GM18858 (cell line): ENCODE measurements around the gene TBC1D19.
A peak's percentile ranks its signal among the peaks of the same experiment; 100 is the strongest.
"Not testable (repeated sequence)": the region's sequence is repeated elsewhere in the genome, so short reads cannot be mapped to it uniquely, and the experiment has no call there.

Experiments used
- ATAC-seq: cut with Tn5 transposase; IDR thresholded peaks from one replicate; pipeline ENCODE4 v1.9.1; 2021; ENCODE audit not compliant: unreplicated experiment

TBC1D19 gene, protein sequence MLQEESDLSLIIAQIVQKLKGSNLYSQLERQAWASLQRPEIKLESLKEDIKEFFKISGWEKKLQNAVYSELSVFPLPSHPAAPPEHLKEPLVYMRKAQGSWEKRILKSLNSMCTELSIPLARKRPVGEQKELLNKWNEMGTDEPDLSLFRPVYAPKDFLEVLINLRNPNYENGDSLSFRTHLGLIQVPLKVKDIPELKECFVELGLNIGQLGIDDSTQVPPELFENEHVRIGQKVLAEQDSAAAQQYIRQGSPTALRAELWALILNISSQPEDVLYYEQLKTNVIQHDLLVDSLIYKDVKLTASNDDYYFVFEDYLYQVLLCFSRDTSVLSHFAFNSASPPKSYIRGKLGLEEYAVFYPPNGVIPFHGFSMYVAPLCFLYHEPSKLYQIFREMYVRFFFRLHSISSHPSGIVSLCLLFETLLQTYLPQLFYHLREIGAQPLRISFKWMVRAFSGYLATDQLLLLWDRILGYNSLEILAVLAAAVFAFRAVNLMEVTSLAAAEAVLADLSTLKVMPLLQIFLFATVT

DNA sequence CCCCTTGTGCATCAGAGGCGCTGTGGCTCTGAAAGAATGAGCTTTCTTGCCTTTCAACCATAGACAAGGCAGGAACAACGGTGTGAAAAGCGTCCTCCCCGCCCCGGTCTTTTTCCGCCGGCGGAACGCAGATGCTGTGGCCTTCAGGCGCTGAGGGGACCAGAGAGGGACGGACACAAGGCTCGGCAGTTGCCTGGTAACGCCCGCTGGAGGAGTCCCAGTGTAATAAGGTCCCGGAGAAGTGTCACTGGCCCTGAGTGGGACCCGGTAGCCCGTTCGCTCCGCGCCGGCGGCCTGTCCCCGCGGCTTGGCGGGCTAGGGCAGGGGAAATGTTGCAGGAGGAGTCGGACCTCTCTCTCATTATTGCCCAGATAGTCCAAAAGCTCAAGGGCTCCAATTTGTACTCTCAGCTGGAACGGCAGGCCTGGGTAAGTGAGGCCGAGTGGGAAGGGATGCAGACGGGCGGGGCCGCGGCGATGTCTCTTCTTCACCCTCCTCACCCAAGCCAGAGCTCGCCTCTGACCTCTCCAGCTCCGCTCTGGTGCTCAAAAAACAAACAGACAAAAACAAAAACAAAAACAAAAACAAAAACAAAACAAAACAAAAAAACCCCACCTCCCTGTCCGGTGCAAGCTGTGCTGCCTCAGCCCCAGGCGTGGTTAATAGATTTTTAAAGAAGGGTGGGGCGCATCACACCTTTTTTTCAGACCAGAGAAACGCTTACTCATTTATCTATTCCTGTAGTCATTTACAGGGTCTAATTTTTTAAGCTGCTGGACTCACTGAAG is at the start of gene TBC1D19:
Gene TBC1D19, plus strand, starts transcription at position 220 of the 788 bp plus-strand sequence. Its CDS starts 110 bp downstream, at position 330.
- peak; percentile 100 for ATAC-seq

DNA sequence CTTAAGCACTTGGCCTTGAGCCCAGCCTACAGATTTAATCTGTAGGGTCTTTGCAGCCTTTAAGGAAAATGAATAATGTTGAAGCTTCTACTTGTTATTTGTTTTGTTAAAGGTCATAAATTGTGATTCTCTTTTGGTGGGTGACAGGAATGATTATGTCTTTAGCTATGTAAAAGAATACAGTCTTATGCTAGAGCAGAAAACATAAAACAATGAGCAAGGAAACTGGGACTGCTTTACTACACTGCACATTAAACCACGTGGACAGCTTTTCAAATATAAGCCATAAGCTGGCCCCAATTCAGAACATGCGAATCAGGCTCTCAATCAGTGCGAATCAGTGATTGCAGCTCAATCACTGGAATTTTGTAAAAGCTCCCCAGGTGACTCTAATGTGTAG is 40.9 kb upstream of the TBC1D19 start:
- no peak for ATAC-seq

DNA sequence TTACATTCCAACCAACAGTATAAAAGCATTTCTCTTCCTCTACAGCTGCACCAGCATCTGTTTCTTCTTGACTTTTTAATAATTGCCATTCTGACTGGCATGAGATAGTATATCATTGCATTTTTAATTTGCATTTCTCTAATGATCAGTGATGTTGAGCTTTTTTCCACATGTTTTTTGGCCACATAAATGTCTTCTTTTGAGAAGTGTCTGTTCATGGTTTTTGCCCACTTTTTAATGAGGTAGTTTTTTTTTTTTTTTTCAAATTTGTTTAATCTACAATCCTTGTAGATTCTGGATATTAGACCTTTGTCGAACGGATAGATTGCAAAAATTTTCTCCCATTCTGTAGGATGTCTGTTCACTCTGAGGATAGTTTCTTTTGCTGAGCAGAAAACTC is 39.5 kb upstream of the TBC1D19 start:
- ATAC-seq, result no peak

DNA sequence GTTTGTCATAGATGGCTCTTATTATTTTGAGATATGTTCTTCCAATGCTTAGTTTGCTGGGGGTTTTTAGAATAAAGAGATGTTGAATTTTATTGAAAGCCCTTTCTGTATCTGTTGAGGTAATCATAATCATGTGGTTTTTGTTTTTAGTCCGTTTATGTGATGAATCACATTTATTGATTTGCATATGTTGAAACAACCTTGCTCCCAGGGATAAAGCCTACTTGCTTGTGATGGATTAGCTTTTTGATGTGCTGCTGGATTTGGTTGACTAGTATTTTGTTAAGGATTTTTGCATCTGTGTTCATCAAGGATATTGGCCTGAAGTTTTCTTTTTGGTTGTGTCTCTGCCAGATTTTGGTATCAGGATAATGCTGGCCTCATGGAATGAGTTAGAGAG is 35.5 kb upstream of the TBC1D19 start:
- ATAC-seq, result not testable (repeated sequence)

DNA sequence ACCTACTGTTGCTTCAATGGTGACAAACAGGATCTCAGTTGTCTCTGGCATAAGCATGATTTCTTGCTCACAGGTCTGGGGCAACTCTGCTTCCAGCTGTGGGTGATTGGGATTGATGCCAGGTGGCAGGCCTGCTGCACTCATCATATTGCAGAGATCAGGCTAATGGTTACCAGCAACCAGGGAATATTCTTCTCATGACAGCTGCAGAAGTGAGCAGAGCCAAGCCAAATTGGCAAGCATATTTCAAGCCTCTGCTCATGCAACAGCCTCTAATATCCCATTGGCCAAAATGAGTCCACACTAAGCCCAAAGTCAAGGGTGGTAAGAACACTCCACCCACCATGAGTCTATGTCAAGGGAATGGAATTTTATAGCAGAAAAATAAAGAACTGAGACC is 26.7 kb upstream of the TBC1D19 start:
- ATAC-seq, result no peak

DNA sequence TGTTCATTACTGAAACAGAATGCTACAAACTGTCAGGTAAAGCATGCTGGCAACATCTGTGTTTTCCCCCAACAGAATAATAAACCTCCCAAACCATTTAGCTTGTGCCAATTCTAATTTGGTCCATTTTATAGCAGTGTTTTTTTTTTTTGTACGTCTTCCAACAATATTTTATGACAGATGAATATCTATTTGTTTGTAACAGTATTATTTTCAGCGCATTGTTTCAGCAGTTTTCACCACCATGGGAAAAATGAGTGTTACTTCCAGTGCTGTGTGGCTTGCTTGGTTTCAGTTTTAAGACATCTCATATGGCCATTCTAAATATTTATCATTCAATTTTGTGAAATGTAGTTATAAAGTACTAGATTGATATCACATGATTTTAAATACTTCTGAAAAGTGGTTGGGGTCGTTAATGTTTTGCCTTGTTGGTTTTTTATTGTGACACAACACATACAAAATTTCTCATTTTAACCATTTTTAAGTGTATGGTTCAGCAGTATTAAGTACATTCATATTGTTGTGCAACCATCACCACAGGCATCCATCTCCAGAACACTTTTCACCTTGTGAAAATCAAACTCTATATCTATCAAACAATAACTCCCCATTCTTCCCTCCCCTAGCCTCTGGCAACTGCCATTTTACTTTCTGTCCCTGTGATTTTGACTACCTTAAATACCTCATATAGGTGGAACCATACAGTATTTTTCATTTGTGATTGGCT is 25.6 kb upstream of the TBC1D19 start:
- no peak for ATAC-seq

DNA sequence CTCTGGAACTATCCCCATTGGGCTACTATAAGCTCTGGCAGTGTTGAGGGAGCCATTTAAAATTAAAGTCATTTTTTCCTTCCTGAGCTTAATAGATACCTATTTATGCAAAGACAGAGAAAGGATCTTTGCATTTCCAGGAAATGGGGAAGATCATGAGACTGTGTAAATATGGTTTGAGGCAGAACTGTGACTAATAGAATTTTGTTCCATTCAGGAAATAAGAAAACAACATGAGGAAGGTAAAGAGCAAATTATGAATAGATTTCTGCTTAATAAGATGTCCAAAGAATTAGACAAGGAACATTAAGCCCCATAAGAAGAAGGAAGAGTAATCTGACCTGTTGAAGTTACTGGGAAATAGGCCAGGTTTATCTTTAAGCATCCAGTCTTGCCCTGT is 17.8 kb upstream of the TBC1D19 start:
- no peak for ATAC-seq

DNA sequence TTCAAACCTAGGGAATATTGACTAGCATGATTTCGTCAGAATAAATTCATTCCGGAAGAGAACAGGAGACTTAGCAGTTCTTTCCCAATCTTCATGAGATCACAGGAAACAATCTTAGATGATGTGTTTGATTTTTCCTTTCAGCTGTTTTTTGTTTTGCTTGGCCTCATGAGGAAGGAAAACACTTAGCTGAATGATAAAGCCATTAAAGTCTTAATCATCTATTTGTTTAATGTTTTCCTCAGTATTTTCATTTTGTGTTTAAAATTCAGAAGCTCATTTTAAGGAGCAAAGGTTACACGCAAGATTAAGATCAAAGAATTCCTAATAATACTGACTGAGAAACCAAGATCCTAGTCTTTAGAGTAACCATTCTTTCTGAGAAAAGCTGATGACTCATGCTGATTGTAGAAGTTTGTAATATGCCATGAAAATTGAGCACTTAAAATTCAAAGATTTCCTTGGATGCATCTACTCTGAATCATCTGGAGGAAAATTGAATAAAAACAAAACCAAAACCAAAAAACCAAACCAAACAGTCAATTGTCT is 15.4 kb upstream of the TBC1D19 start:
- no peak for ATAC-seq

DNA sequence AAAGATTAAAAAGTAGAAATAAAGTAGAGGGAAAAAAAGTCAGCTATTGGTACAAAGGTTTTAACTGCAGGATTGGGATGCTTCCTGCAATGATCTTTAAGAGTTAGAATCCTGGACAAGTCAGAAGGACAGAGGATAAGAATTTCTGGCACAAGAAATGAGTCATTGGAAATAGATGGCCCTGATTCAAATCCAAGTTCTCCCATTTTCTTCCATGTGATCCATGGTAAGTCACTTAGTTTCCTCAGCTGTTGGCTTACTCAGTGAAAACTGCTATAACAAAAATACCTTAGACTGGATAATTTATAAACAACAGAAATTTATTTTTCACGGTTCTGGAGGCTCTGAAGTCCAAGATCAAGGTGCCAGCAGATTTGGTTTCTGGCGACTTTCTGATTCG is 13.3 kb upstream of the TBC1D19 start:
- ATAC-seq, result no peak

DNA sequence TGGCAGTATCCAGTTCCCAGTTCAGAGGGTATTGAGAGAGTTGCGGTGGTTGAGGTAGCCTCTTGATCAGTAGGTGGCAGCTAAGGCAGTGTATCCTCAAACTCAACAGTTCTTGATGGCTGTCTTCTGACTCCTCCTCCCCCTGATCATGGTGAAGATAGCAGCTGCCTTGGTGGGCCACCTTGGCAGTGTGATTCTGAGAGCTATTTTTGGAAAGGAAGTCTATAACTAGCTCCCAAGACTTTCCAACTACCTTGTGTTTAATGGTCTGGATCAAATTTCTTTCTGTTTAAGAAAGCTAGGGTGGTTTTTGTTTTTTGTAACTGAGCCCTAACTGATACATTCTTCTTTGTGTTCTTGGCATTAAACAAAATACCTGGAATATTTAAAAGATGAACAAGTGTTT is 10.5 kb upstream of the TBC1D19 start:
- no peak for ATAC-seq

DNA sequence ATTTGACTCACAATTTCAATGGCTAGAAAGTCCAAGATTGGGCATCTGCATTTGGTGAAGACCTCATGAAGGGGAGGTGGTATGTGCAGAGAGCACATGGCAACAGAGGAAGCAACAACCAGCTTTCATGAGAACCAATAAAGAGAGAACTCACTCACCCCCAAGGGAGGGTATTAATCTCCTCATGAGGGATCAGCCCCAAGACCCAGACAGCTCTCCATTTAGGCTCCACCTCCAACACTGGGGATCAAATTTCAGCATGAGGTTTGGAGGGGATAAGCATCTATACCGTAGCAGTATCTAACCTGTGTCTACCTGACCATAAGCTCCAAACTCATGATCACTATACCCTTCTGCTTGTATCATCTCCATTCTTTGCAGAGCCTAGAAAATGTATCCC is 9.3 kb upstream of the TBC1D19 start:
- no peak for ATAC-seq

DNA sequence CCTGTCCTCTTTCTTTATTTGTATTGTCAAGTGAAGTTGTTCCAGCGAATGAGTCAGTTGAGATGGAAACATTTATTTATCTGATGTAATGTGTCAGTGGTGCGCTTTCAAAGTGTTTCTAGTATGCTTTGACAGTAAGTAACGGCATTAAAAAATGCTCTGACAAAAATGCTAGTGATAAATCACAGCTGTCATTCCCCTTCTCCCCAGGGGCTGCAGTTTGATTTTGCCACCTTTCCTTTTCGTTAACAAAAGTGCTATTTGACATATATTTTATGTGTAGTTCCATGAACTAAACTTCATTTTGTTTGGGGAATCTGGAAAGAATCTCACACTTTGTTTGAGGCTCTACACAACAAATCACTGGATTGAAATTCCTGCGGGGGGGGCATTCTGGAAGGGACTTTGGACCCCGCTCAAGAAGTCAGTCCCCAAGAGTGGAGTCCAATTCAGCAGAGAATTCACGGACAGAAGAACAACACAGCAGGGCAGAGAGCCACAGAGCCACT is 7.6 kb upstream of the TBC1D19 start:
- no peak for ATAC-seq

DNA sequence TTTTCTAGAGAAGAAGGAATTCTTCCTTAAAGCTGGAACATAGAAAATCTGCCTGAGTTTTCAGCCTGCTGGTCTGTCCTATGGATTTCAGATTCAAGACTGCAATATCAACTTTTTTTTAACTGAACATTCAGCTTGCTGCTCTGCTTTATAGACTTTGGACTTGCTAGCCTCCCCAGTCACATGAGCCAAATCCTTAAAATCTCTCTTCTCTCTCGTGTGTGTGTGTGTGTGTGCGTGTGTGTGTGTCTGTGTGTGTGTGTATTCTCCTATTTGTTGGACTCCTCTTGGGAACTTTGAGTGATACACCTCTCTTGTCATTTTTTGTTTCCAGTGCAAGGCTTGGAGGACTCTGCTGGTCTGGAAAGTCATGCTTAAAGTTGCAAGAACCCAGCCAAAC is 6.8 kb upstream of the TBC1D19 start:
- no peak for ATAC-seq

DNA sequence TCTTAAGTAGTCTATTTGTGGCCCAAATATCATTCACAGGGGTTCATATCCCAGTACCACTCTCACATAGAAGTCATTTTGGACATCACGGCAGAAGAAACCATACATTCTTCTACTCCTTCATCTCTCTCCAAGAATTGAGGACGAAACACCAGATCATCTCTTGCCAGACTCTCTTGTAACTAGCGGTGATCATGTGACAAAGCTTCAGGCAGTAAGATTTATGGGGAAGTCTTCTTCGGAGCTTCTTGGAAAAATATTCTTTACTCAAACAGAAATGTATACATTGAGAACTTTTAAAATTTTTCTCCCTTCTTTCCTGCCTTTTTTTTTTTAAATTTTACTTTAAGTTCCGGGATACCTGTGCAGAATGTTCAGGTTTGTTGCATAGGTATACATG is 4.7 kb upstream of the TBC1D19 start:
- no peak for ATAC-seq

DNA sequence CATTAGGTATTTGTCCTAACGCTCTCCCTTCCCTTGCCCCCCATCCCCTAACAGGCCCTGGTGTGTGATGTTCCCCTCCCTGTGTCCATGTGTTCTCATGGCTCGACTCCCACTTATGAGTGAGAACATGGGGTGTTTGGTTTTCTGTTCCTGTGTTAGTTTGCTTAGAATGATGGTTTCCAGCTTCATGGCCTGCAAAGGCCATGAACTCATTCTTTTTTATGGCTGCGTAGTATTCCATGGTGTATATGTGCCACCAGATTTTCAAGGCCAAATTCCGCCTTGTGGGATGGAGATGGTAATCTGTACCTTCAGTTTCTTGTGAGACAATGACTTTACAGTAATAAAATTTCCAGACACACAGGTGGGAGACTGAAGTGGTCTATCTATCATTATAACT is 2.5 kb upstream of the TBC1D19 start:
- not testable (repeated sequence) for ATAC-seq

DNA sequence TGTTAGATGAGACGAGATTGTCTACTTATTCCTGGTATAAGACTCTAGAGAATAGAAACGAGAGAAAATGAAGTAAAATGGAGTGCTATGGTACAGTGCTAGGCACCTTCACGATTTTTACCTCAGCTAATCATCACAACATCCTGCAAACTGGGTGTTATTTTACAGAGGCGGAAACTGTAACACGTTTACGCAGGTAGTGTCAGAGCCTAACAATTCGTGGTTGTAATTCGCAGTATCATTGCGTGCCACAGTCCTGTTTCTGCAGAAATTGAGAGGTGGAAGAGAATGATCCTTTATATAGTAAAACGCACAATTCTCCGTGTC is 383 bp upstream of the TBC1D19 start:
- peak; percentile 32 for ATAC-seq

DNA sequence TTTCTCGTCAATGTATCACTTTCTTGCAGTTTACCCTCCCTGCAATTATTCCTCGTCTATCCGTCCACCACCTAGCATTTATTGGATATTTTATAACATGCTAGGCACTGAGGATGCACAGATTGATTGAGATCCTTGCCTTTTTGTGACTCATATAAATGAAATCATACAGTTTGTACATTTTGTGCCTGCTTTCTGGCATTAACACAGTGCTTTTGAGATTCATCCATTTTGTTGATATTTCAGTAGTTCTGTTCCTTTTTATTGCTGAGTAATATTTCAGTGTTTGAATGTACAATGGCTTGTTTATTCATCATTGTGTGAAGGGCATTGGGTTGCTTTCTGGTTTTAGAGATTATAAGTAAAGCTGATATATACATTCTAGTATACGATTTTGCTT is 841 bp downstream of the TBC1D19 start:
- no peak for ATAC-seq

DNA sequence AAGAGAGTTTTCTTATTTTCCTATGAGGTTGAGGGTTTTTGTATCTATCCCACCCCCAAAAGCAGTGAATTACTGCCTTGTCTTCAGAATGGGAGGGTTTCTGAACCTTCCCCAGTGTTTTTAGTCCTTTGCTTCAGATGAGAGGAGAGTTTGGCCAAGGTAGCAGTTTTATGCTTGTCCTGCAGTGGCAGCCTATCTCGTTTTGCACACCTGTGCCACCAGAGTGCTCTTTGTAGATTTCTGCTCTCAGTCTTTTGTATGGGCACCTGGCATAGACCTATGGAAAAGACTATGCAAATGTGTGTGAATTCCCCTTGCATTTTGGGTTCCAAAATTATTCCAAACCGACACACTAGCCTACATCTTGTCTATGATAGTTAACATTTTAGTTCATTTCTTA is 5.8 kb downstream of the TBC1D19 start:
- ATAC-seq, result no peak

DNA sequence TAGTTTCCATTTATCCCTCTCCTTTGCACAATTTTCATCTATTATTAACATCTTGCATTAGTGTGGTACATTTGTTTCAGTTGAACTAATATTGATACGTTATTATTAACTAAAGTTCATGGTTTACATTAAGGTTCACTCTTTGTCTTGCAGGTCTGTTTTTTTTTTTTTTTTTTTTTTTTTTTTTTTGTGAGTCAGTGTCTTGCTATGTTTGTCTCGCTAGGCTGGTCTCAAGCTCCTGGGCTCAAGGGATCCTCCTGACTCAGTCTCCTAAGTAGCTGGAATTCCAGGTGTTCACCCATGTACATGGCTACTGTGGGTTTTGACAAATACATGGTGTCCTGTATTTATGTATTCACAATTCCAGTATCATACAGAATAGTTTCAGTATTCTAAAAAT is 6.8 kb downstream of the TBC1D19 start:
- ATAC-seq, result no peak

DNA sequence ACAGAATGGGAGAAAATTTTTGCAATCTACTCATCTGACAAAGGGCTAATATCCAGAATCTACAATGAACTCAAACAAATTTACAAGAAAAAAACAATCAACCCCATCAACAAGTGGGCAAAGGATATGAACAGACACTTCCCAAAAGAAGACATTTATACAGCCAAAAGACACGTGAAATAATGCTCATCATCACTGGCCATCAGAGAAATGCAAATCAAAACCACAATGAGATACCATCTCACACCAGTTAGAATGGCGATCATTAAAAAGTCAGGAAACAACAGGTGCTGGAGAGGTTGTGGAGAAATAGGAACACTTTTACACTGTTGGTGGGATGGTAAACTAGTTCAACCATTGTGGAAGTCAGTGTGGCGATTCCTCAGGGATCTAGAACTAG is 9.7 kb downstream of the TBC1D19 start:
- ATAC-seq, result not testable (repeated sequence)

DNA sequence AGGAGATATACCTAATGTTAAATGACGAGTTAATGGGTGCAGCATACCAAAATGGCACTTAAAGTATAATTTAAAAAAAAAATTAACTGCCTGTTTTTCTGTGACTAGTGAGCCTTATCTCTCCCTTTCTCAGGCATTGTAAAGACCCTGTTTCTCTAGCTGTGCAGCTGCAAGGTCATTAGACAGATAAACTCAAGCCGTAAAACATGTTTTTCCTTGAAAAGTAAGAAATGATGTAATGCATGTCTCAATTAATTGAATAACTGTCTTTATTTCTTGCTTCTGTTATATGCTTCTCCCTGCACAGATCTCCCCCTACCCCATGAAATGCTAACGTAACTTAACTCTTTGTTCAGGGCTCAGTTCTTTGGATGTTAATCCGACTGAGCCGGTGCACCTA is 10.5 kb downstream of the TBC1D19 start:
- ATAC-seq, result no peak
